Measurements from ENCODE around the gene BLID.

Gene BLID

GRCh38 chr11:122115524-122116379 lies at the start of gene BLID:
TSS of gene BLID (minus strand) at chr11:122116215. CDS start at chr11:122115922, 293 bp downstream.
- no peak for DNase-seq
- Mint-ChIP-seq H3K36me3 (no peaks in the 10 kb centered on the region), H3K4me3 (no peak within 1 kb of the TSS), H3K4me1 (no peaks in the 10 kb centered on the region), H3K27ac (no peak within 1 kb of the TSS), H3K27me3 (no peaks in the 10 kb centered on the region), H3K9me3 (no peaks in the 10 kb centered on the region)
- CTCF ChIA-PET, result no interaction called here

- H3K27me3 Mint-ChIP-seq, result no peaks in the 10 kb centered on the region
- H3K4me3 Mint-ChIP-seq, result no peak overlapping the region
- CTCF ChIA-PET, result no interaction called here
These were observed 47.2 kb upstream of the BLID start for GRCh38 chr11:122163053-122163819.

GRCh38 chr11:122162095-122162494 lies 46.1 kb upstream of the BLID start:
- Mint-ChIP-seq H3K9me3 (no peaks in the 10 kb centered on the region), H3K27ac (no peak overlapping the region), H3K36me3 (no peaks in the 10 kb centered on the region), H3K27me3 (no peaks in the 10 kb centered on the region), H3K4me3 (no peak overlapping the region), H3K4me1 (no peaks in the 10 kb centered on the region)
- CTCF ChIA-PET, result no interaction called here
- no peak for DNase-seq

More at GRCh38 chr11:122163053-122163819, 47.2 kb upstream of the BLID start:
- Mint-ChIP-seq H3K36me3 (no peaks in the 10 kb centered on the region), H3K27ac (no peak overlapping the region), H3K4me1 (no peaks in the 10 kb centered on the region), H3K9me3 (no peaks in the 10 kb centered on the region)
- no peak for DNase-seq

GRCh38 chr11:122160841-122161590 lies 45.0 kb upstream of the BLID start:
- H3K27me3 Mint-ChIP-seq, result peaks cover 7% of the 10 kb centered on the region
- H3K27ac Mint-ChIP-seq, result no peak overlapping the region
- no peak overlapping the region for H3K4me3 Mint-ChIP-seq
- H3K4me1 Mint-ChIP-seq, result peaks cover 4% of the 10 kb centered on the region
- DNase-seq, result no peak
- no peaks in the 10 kb centered on the region for H3K36me3 Mint-ChIP-seq
- no peaks in the 10 kb centered on the region for H3K9me3 Mint-ChIP-seq
- CTCF ChIA-PET, result no interaction called here

- Mint-ChIP-seq H3K9me3 (no peaks in the 10 kb centered on the region), H3K27me3 (peaks cover 7% of the 10 kb centered on the region), H3K27ac (no peak overlapping the region), H3K4me3 (no peak overlapping the region), H3K36me3 (no peaks in the 10 kb centered on the region), H3K4me1 (peaks cover 4% of the 10 kb centered on the region)
- CTCF ChIA-PET, result no interaction called here
- no peak for DNase-seq
These were observed 43.8 kb upstream of the BLID start for GRCh38 chr11:122159861-122160260.

- Mint-ChIP-seq H3K36me3 (no peaks in the 10 kb centered on the region), H3K9me3 (no peaks in the 10 kb centered on the region)
- DNase-seq, result no peak
These were observed 43.2 kb upstream of the BLID start for GRCh38 chr11:122159173-122159721.

GRCh38 chr11:122158171-122158570 lies 42.2 kb upstream of the BLID start:
- DNase-seq, result no peak
- Mint-ChIP-seq H3K27me3 (peaks cover 7% of the 10 kb centered on the region), H3K4me1 (peaks cover 4% of the 10 kb centered on the region), H3K27ac (no peak overlapping the region), H3K9me3 (no peaks in the 10 kb centered on the region), H3K4me3 (no peak overlapping the region), H3K36me3 (no peaks in the 10 kb centered on the region)
- CTCF ChIA-PET, result no interaction called here

More at GRCh38 chr11:122159173-122159721, 43.2 kb upstream of the BLID start:
- no peak overlapping the region for H3K4me3 Mint-ChIP-seq
- CTCF ChIA-PET, result no interaction called here
- H3K27ac Mint-ChIP-seq, result no peak overlapping the region
- peaks cover 7% of the 10 kb centered on the region for H3K27me3 Mint-ChIP-seq
- H3K4me1 Mint-ChIP-seq, result peaks cover 4% of the 10 kb centered on the region

GRCh38 chr11:122157653-122158161 lies 41.7 kb upstream of the BLID start:
- peak overlapping the region; percentile 46 for H3K4me3 Mint-ChIP-seq
- no peaks in the 10 kb centered on the region for H3K9me3 Mint-ChIP-seq
- CTCF ChIA-PET, result no interaction called here
- no peak overlapping the region for H3K27ac Mint-ChIP-seq
- peaks cover 7% of the 10 kb centered on the region for H3K27me3 Mint-ChIP-seq
- H3K36me3 Mint-ChIP-seq, result no peaks in the 10 kb centered on the region
- no peak for DNase-seq
- H3K4me1 Mint-ChIP-seq, result peaks cover 4% of the 10 kb centered on the region

- peaks cover 4% of the 10 kb centered on the region for H3K4me1 Mint-ChIP-seq
- H3K27ac Mint-ChIP-seq, result no peak overlapping the region
- peaks cover 7% of the 10 kb centered on the region for H3K27me3 Mint-ChIP-seq
- H3K9me3 Mint-ChIP-seq, result no peaks in the 10 kb centered on the region
- DNase-seq, result no peak
- CTCF ChIA-PET, result no interaction called here
- no peaks in the 10 kb centered on the region for H3K36me3 Mint-ChIP-seq
- H3K4me3 Mint-ChIP-seq, result peak overlapping the region; percentile 46
These were observed 40.9 kb upstream of the BLID start for GRCh38 chr11:122156940-122157382.

GRCh38 chr11:122155765-122156527 lies 39.9 kb upstream of the BLID start:
- Mint-ChIP-seq H3K9me3 (no peaks in the 10 kb centered on the region), H3K4me1 (peaks cover 4% of the 10 kb centered on the region), H3K27ac (no peak overlapping the region), H3K4me3 (no peak overlapping the region), H3K27me3 (peaks cover 7% of the 10 kb centered on the region), H3K36me3 (no peaks in the 10 kb centered on the region)
- no peak for DNase-seq
- CTCF ChIA-PET, result no interaction called here

- Mint-ChIP-seq H3K27ac (no peak overlapping the region), H3K4me1 (peaks cover 4% of the 10 kb centered on the region), H3K4me3 (no peak overlapping the region), H3K36me3 (no peaks in the 10 kb centered on the region), H3K9me3 (no peaks in the 10 kb centered on the region), H3K27me3 (peaks cover 7% of the 10 kb centered on the region)
- no peak for DNase-seq
- CTCF ChIA-PET, result no interaction called here
These were observed 39.0 kb upstream of the BLID start for GRCh38 chr11:122154994-122155393.

- Mint-ChIP-seq H3K9me3 (no peaks in the 10 kb centered on the region), H3K4me3 (no peak overlapping the region), H3K4me1 (peaks cover 4% of the 10 kb centered on the region), H3K27me3 (peaks cover 7% of the 10 kb centered on the region), H3K27ac (no peak overlapping the region), H3K36me3 (no peaks in the 10 kb centered on the region)
- no peak for DNase-seq
- CTCF ChIA-PET, result no interaction called here
These were observed 38.2 kb upstream of the BLID start for GRCh38 chr11:122154227-122154626.

GRCh38 chr11:122153746-122154145 lies 37.7 kb upstream of the BLID start:
- H3K27ac Mint-ChIP-seq, result no peak overlapping the region
- H3K9me3 Mint-ChIP-seq, result no peaks in the 10 kb centered on the region
- CTCF ChIA-PET, result no interaction called here

More at GRCh38 chr11:122153746-122154145, 37.7 kb upstream of the BLID start:
- no peak for DNase-seq
- H3K4me1 Mint-ChIP-seq, result peaks cover 4% of the 10 kb centered on the region
- H3K27me3 Mint-ChIP-seq, result peaks cover 7% of the 10 kb centered on the region
- H3K36me3 Mint-ChIP-seq, result no peaks in the 10 kb centered on the region
- H3K4me3 Mint-ChIP-seq, result no peak overlapping the region

Measured in activated naive CD4-positive, alpha-beta T cell treated with anti-CD3 and anti-CD28 coated beads, Interleukin-2, amount 10 ng/mL, durations not matched to agents 7 days and 5 days (primary cell).